ENCODE measurements around the gene RERE. TPM values are rescaled to one million over a fixed set of nuclear protein-coding genes. Genes with fewer than 3 reads are reported as not detected.

The RERE gene
- total and polyA plus RNA-seq, 2 donors (not counting 3 experiments of a cell fraction or from before 2014, with no cell fraction given), result 14.1 to 113 TPM

DNA sequence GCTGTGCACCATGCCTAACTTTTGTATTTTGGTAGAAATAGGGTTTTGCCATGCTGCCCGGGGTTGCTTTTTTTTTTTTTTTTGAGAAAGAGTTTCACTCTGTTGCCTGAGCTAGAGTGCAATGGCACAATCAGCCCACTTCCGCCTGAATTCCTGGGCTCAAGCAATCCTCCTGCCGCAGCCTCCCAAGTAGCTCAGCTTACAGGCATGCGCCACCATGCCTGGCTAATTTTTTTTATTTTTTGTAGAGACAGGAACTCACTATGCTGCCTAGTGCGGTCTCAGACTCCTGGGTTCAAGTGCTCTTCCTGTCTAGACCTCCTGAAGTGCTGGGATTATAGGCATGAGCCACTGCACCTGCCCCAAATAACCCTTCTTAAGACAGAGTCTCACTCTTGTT is 346.0 kb downstream of the RERE start:
- no peaks in the 10 kb centered on the region for H3K36me3 ChIP-seq (ENCODE audit: control insufficient read depth in 2 of 2, extremely low read depth in 1 of 2, insufficient read depth in 2 of 2, low read length in 2 of 2)
- CTCF ChIA-PET, result interaction anchor here (1.1 kb wide), 1 partner anchor 55 kb away, joined by 3 read pairs; no protein-coding TSS in a partner anchor

More for the DNA sequence above, 346.0 kb downstream of the RERE start:
- no peak overlapping the region for H2AFZ ChIP-seq (ENCODE audit: low read depth, low read length)
- BruUV-seq (replicated peaks), result no TSS peak
- FAIRE-seq (no peak), DNase-seq (ENCODE audit: low read depth, low spot score) (no peak)
- POLR2A ChIA-PET, result no interaction called here
- H3K9me1 ChIP-seq (replicated peaks; ENCODE audit: control insufficient read depth, extremely low read depth, insufficient read depth, low read length), result no peaks in the 10 kb centered on the region
- H3K9ac ChIP-seq (replicated peaks; ENCODE audit: extremely low read depth, insufficient read depth, low read length), result no peak overlapping the region
- no peak overlapping the region for H3K4me3 ChIP-seq (replicated peaks in 1 of 3; ENCODE audit: insufficient read depth in 1 of 3, low read depth in 1 of 3, low read length in 3 of 3)
- no peaks in the 10 kb centered on the region for H3K27me3 ChIP-seq (ENCODE audit: control insufficient read depth in 2 of 2, insufficient read depth in 2 of 2, low read length in 2 of 2)
- intact Hi-C loops (cut with micrococcal nuclease) (no loop called here), dilution Hi-C loops (cut with MboI; ENCODE audit: extremely low pct_ligation_motif_present, low sequenced_read_pairs) (no loop called here)
- TF ChIP-seq JUN (IDR thresholded peaks at IDR 0.05; ENCODE audit: borderline replicate concordance, insufficient read depth, insufficient read length, low read depth) (no peak), MYC (IDR thresholded peaks at IDR 0.05; ENCODE audit: low read depth, low read length) (no peak), CTCF (IDR thresholded peaks at IDR 0.05; ENCODE audit: extremely low read depth in 1 of 2, insufficient read depth in 1 of 2, low read depth in 1 of 2, low read length in 2 of 2) (no peak), POLR2A (IDR thresholded peaks at IDR 0.05; ENCODE audit: low read depth, low read length) (no peak), GATA2 (IDR thresholded peaks at IDR 0.05; ENCODE audit: insufficient read depth, insufficient read length, low read depth, low read length) (no peak)
- no peaks in the 10 kb centered on the region for H4K20me1 ChIP-seq (replicated peaks; ENCODE audit: control insufficient read depth, extremely low read depth, insufficient read depth, low read length)
- H3K9me3 ChIP-seq (replicated peaks; ENCODE audit: control insufficient read depth, insufficient read depth, low read length), result no peaks in the 10 kb centered on the region
- no peaks in the 10 kb centered on the region for H3K79me2 ChIP-seq (ENCODE audit: control insufficient read depth, insufficient read depth, low read length)
- no peak overlapping the region for H3K4me2 ChIP-seq (ENCODE audit: insufficient read depth, low read length)
- no peaks in the 10 kb centered on the region for H3K4me1 ChIP-seq (ENCODE audit: control insufficient read depth, extremely low read depth, insufficient read depth, low read length)
- H3K27ac ChIP-seq (ENCODE audit: insufficient read depth, low read depth, low read length), result no peak overlapping the region
